ENCODE data around the gene LCNL1. TPM values are rescaled to one million over a fixed set of nuclear protein-coding genes. Genes with fewer than 3 reads are reported as not detected.

The LCNL1 gene
- total RNA-seq, 1 experiment from 2014 or later, result not detected

GRCh38 chr9:136962701-136963248 lies 20.0 kb upstream of the LCNL1 start:
- peaks cover 7% of the 10 kb centered on the region for H3K36me3 Mint-ChIP-seq (ENCODE audit: insufficient read depth, unreplicated experiment)
- no peak for TF ChIP-seq CTCF (IDR thresholded peaks at IDR 0.05; ENCODE audit: unreplicated experiment)
- intact Hi-C loops (cut with micrococcal nuclease), result no loop called here
- POLR2A ChIA-PET, result no interaction called here
- no peak overlapping the region for H3K4me3 Mint-ChIP-seq (ENCODE audit: unreplicated experiment)
- no peaks in the 10 kb centered on the region for H3K9me3 Mint-ChIP-seq (ENCODE audit: unreplicated experiment)
- BruUV-seq (replicated peaks), result no TSS peak
- no peak overlapping the region for H3K27ac Mint-ChIP-seq (ENCODE audit: low read depth, unreplicated experiment)
- peaks cover 10% of the 10 kb centered on the region for H3K4me1 Mint-ChIP-seq (ENCODE audit: insufficient read depth, unreplicated experiment)
- CTCF ChIA-PET, result interaction anchor here (0.9 to 1.5 kb wide), 2 partner anchors 10 to 730 kb away, joined by 3 read pairs; no protein-coding TSS in a partner anchor
- H3K27me3 Mint-ChIP-seq (ENCODE audit: insufficient read depth, unreplicated experiment), result no peaks in the 10 kb centered on the region
- DNase-seq (ENCODE audit: unreplicated experiment), result no peak

GRCh38 chr9:136963341-136963740 lies 19.5 kb upstream of the LCNL1 start:
- no TSS peak for BruUV-seq (replicated peaks)
- H3K36me3 Mint-ChIP-seq (ENCODE audit: insufficient read depth, unreplicated experiment), result peaks cover 7% of the 10 kb centered on the region
- H3K4me3 Mint-ChIP-seq (ENCODE audit: unreplicated experiment), result no peak overlapping the region
- no peak overlapping the region for H3K27ac Mint-ChIP-seq (ENCODE audit: low read depth, unreplicated experiment)
- TF ChIP-seq CTCF (IDR thresholded peaks at IDR 0.05; ENCODE audit: unreplicated experiment), result no peak
- ChIA-PET POLR2A (no interaction called here), CTCF (no interaction called here)
- H3K27me3 Mint-ChIP-seq (ENCODE audit: insufficient read depth, unreplicated experiment), result no peaks in the 10 kb centered on the region
- peaks cover 10% of the 10 kb centered on the region for H3K4me1 Mint-ChIP-seq (ENCODE audit: insufficient read depth, unreplicated experiment)
- intact Hi-C loops (cut with micrococcal nuclease), result no loop called here
- DNase-seq (ENCODE audit: unreplicated experiment), result no peak
- H3K9me3 Mint-ChIP-seq (ENCODE audit: unreplicated experiment), result no peaks in the 10 kb centered on the region

- H3K4me1 Mint-ChIP-seq (ENCODE audit: insufficient read depth, unreplicated experiment), result peaks cover 10% of the 10 kb centered on the region
- H3K27ac Mint-ChIP-seq (ENCODE audit: low read depth, unreplicated experiment), result no peak overlapping the region
- H3K9me3 Mint-ChIP-seq (ENCODE audit: unreplicated experiment), result no peaks in the 10 kb centered on the region
- peaks cover 7% of the 10 kb centered on the region for H3K36me3 Mint-ChIP-seq (ENCODE audit: insufficient read depth, unreplicated experiment)
- intact Hi-C loops (cut with micrococcal nuclease), result no loop called here
- no peak for DNase-seq (ENCODE audit: unreplicated experiment)
- no TSS peak for BruUV-seq (replicated peaks)
- H3K27me3 Mint-ChIP-seq (ENCODE audit: insufficient read depth, unreplicated experiment), result no peaks in the 10 kb centered on the region
- ChIA-PET POLR2A (interaction anchor here (0.9 to 1.2 kb wide), 3 partner anchors 8 to 121 kb away, joined by 3 to 4 read pairs (median 3); partner anchors contain the start of gene AJM1), CTCF (interaction anchor here (0.7 to 1.5 kb wide), 2 partner anchors 16 to 169 kb away, joined by 4 read pairs; no protein-coding TSS in a partner anchor)
- H3K4me3 Mint-ChIP-seq (ENCODE audit: unreplicated experiment), result no peak overlapping the region
- no peak for TF ChIP-seq CTCF (IDR thresholded peaks at IDR 0.05; ENCODE audit: unreplicated experiment)
These were observed 19.0 kb upstream of the LCNL1 start for GRCh38 chr9:136963751-136964150.

GRCh38 chr9:136964171-136964689 lies 18.6 kb upstream of the LCNL1 start:
- intact Hi-C loops (cut with micrococcal nuclease), result no loop called here
- H3K27ac Mint-ChIP-seq (ENCODE audit: low read depth, unreplicated experiment), result no peak overlapping the region
- H3K9me3 Mint-ChIP-seq (ENCODE audit: unreplicated experiment), result no peaks in the 10 kb centered on the region
- peaks cover 10% of the 10 kb centered on the region for H3K4me1 Mint-ChIP-seq (ENCODE audit: insufficient read depth, unreplicated experiment)
- H3K36me3 Mint-ChIP-seq (ENCODE audit: insufficient read depth, unreplicated experiment), result peaks cover 7% of the 10 kb centered on the region
- no peaks in the 10 kb centered on the region for H3K27me3 Mint-ChIP-seq (ENCODE audit: insufficient read depth, unreplicated experiment)
- ChIA-PET CTCF (interaction anchor here (0.7 to 1.6 kb wide), 3 partner anchors 16 to 198 kb away, joined by 3 to 4 read pairs (median 4); no protein-coding TSS in a partner anchor), POLR2A (interaction anchor here (0.6 to 1.2 kb wide), 4 partner anchors 9 to 122 kb away, joined by 3 to 4 read pairs (median 3); partner anchors contain the start of gene AJM1)
- TF ChIP-seq CTCF (IDR thresholded peaks at IDR 0.05; ENCODE audit: unreplicated experiment), result no peak
- DNase-seq (ENCODE audit: unreplicated experiment), result peak; percentile 33
- H3K4me3 Mint-ChIP-seq (ENCODE audit: unreplicated experiment), result no peak overlapping the region
- no TSS peak for BruUV-seq (replicated peaks)
